GM18907 (cell line): Measurements from ENCODE around the gene CENPA.

Source experiments
- ATAC-seq: cut with Tn5 transposase; IDR thresholded peaks from one replicate; pipeline ENCODE4 v1.9.1; 2021; ENCODE audit warnings: mild to moderate bottlenecking, moderate library complexity; ENCODE audit not compliant: unreplicated experiment

The CENPA gene

DNA sequence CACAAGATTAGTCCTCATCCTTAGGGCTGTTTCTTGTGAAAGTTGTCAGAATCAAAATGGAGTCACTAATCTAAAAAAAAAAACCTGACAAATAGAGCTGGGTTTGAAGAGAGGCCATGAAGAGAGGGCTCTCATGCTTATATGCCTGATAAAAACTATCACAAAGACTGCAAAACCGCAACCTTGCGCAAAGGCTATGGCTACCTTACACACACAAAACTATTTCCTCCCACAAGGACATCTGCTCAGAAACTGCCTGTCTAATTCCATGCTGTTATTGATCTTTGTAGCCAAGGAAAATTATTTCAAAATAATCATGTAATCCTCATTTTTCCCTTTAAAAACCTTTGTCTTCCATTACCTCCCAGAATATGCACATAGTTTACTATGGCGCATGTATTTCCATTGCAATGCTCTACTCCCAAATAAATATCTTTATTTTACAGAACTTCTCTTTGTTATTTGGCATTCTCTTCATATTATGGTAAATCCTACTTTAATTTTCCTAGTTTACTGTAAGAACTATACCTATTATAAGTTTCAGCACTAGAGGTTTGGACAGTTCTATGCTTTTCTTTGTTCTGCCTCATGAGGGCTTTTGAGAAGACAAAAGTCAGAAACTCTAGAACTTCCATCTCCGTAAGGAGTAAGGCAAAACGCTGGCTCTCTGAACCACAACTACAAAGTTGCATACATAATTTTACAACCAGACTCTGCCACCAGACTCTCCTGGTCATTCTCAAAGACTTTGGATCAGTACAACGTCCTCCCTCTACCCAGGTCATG, 52.5 kb downstream of the CENPA start:
- no peak for ATAC-seq

DNA sequence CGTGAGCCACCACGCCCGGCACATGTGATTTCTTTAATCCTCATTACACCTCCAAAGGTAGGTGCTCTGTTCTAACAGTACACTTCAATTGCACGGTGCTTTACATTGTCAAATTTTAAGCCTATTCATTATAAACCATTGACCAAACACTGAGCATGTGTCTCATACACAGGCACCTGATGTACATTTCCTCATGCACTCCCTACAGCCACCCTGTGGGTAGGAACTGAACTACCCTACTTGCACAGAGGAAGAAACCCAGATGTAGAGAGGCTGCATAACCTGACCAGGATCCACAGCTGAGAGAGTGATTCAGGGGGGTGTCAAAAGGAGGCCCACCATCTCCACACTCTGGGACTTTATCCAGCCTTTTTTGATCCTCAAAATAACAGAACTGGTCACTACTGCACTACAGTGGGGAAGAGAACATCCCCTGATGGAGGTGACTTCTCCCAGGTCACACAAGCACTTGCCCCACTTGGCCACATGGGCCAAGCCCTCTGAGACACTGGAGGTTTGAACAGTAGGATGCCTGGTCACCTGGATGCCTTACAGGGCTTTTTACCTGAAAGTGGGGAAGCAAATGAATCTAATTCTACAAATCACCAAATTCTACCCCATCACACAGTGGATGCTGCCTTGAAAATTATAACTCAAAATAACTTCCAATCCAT, 55.2 kb downstream of the CENPA start:
- ATAC-seq = no peak

DNA sequence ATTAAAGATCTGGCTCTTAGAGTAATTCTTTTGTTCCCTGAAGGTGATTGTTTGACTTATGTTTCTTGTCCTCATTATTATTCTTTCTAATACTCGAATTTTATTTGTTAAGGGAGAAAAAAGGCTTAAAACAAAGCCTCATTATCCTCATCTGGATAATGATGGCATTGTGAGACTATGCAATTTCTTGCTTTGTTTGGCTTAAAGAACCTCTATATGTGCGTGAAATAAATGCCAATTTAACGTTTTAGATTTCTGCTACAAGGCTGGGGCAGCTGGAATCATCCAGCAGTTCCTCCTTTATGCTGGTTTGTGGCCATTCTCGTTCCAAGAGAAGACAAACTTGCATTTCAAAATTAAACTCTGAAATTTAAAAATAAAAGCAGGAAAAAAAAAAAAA, 57.2 kb downstream of the CENPA start:
- ATAC-seq = no peak
